Liver (tissue), 3 donors: ENCODE results near the gene PIAS1.

Experiments used
- CTCF ChIP-seq: fragments of 150-350 bp; IDR thresholded peaks from 2 replicates; pipeline ENCODE4 v1.5.1; 2017; ENCODE audit warnings: improper control_type of control experiment, low read depth, low read length; ENCODE audit not compliant: missing input control
- EGR1 ChIP-seq, 2 donors: IDR thresholded peaks; 2 replicates each; pipeline ENCODE4 v1.6.1; 2016 to 2018; ENCODE audit warnings: antibody characterized with exemption in 2 of 2, low read depth in 2 of 2
- REST ChIP-seq: IDR thresholded peaks from 2 replicates; pipeline ENCODE4 v1.6.1; 2016; ENCODE audit warnings: antibody characterized with exemption, mild to moderate bottlenecking
- donor health status: healthy.
- donor health status: healthy.

- TF ChIP-seq CTCF (no peak), REST (no peak), EGR1 (IDR thresholded peaks at IDR 0.05; ENCODE audit: low read depth in 2 of 2) (no peak)
Measured at GRCh38 chr15:68143785-68144184, 89.7 kb downstream of the PIAS1 start.
